Keratinocyte (primary cell): ENCODE measurements around the gene KLK11.

Experiments used
- EZH2 ChIP-seq: IDR thresholded peaks from one replicate; pipeline ENCODE4 v1.6.1; 2012; ENCODE audit warnings: inconsistent platforms, mild to moderate bottlenecking, low read length, moderate library complexity
- TF ChIP-seq, protein P1 (sequence below), 3 experiments: IDR thresholded peaks in 1 of 3; conservative IDR thresholded peaks in 1 of 3; optimal IDR thresholded peaks in 1 of 3; 2 replicates in 2 of 3; 3 replicates in 1 of 3; pipeline versions ENCODE3 to v1.5.1; 2011; ENCODE audit warnings: low read length in 3 of 3, mild to moderate bottlenecking in 3 of 3, moderate library complexity in 2 of 3, control low read depth in 1 of 3, inconsistent platforms in 1 of 3; ENCODE audit not compliant: insufficient read depth in 2 of 3; ENCODE audit errors: extremely low read depth in 1 of 3

- TF ChIP-seq EZH2 = no peak
- TF ChIP-seq, protein P1, sequence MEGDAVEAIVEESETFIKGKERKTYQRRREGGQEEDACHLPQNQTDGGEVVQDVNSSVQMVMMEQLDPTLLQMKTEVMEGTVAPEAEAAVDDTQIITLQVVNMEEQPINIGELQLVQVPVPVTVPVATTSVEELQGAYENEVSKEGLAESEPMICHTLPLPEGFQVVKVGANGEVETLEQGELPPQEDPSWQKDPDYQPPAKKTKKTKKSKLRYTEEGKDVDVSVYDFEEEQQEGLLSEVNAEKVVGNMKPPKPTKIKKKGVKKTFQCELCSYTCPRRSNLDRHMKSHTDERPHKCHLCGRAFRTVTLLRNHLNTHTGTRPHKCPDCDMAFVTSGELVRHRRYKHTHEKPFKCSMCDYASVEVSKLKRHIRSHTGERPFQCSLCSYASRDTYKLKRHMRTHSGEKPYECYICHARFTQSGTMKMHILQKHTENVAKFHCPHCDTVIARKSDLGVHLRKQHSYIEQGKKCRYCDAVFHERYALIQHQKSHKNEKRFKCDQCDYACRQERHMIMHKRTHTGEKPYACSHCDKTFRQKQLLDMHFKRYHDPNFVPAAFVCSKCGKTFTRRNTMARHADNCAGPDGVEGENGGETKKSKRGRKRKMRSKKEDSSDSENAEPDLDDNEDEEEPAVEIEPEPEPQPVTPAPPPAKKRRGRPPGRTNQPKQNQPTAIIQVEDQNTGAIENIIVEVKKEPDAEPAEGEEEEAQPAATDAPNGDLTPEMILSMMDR (optimal IDR thresholded peaks at IDR 0.05 in 1 of 3, IDR thresholded peaks at IDR 0.05 in 1 of 3, conservative IDR thresholded peaks at IDR 0.05 in 1 of 3; ENCODE audit: extremely low read depth in 1 of 3, insufficient read depth in 2 of 3, low read length in 3 of 3) = no peak
Observed at GRCh38 chr19:51047031-51047335, 20.6 kb upstream of the KLK11 start.
